Stomach (tissue), 9 donors: ENCODE measurements around the gene FLRT3. TPM values are rescaled to one million over a fixed set of nuclear protein-coding genes. Genes with fewer than 3 reads are reported as not detected.

Experiments used
- DNase-seq, 2 donors: peaks; one replicate each; pipeline versions ENCODE4 v3.0.0 to v3.0.0-alpha.2; 2013 to 2019
- H3K27ac ChIP-seq, 5 donors: fragments of 200-600 bp in 4 of 5; sonication (generic) in 4 of 5; one replicate each; pipeline ENCODE4 v1.5.1; 2013 to 2019; ENCODE audit warnings: mild to moderate bottlenecking in 1 of 5, moderate library complexity in 1 of 5
- H3K27me3 ChIP-seq, 3 donors: fragments of 200-600 bp; sonication (generic); one replicate each; pipeline ENCODE4 v1.5.1; 2017 to 2019; ENCODE audit warnings: mixed run types in 1 of 3
- H3K36me3 ChIP-seq, 4 donors: fragments of 200-600 bp; sonication (generic); 1 replicate in 3 of 4; 2 replicates in 1 of 4; pipeline ENCODE4 v1.5.1; 2016 to 2019
- H3K4me1 ChIP-seq, 4 donors: fragments of 200-600 bp; sonication (generic); one replicate each; pipeline ENCODE4 v1.5.1; 2016 to 2019
- H3K4me3 ChIP-seq, 4 donors: fragments of 200-600 bp; sonication (generic) in 3 of 4; one replicate each; pipeline ENCODE4 v1.5.1; 2016 to 2019; ENCODE audit warnings: mild to moderate bottlenecking in 1 of 4
- H3K9me3 ChIP-seq, 4 donors: fragments of 200-600 bp; sonication (generic); one replicate each; pipeline ENCODE4 v1.5.1; 2016 to 2019
- CTCF ChIP-seq, 7 experiments: fragments of 450-650 bp in 4 of 7; fragments of 200-600 bp in 3 of 7; sonication (generic) in 3 of 7; IDR thresholded peaks; one replicate each; pipeline ENCODE4 v1.5.1; 2016 to 2019; ENCODE audit warnings: antibody characterized with exemption in 7 of 7, control low read depth in 2 of 7, mild to moderate bottlenecking in 1 of 7
- EP300 ChIP-seq: sonication (generic); formaldehyde crosslinking; IDR thresholded peaks from one replicate; pipeline ENCODE4 v1.6.1; 2017; ENCODE audit warnings: antibody characterized with exemption
- POLR2A ChIP-seq, 4 donors: fragments of 450-650 bp; IDR thresholded peaks; one replicate each; pipeline ENCODE4 v1.6.1; 2016; ENCODE audit warnings: antibody characterized with exemption in 4 of 4, control low read depth in 2 of 4, mild to moderate bottlenecking in 1 of 4, moderate library complexity in 1 of 4
- POLR2AphosphoS5 ChIP-seq, 3 donors: sonication (generic); formaldehyde crosslinking; IDR thresholded peaks; one replicate each; pipeline ENCODE4 v1.6.1; 2016; ENCODE audit warnings: antibody characterized with exemption in 3 of 3
- WGBS, 5 donors: extraction: QIAGEN DNeasy Blood & Tissue Kit in 3 of 5; methylation state at CpG; one replicate each; pipeline versions ENCODE4 v1.1.5 to v1.1.7; 2013 to 2018; 5-methylcytosine and 5-hydroxymethylcytosine counted together
- intact Hi-C: fragments of 100-400 bp; cut with DNase I; formaldehyde crosslinking; loops from one replicate; pipeline ENCODE4 v1.15.1; 2023; ENCODE audit warnings: low total_unique reads
- polyA plus RNA-seq, 3 donors: library from polyadenylated mRNA; stranded (reverse); fragments of 200-250 nt; gene quantifications; one replicate each; pipeline ENCODE4 v1.2.3, GENCODE V29; 2013
- total RNA-seq, 5 donors: library from RNA; depleted of rRNA; stranded (reverse); fragments of >200 nt; gene quantifications; one replicate each; pipeline versions ENCODE4 v1.1.0 to v1.2.3, GENCODE V29; 2014 to 2016
- donor health status: healthy with polysubstance abuse.
- donor health status: Bipolar disorder and iron deficiency.
- donor health status: healthy.

FLRT3 gene
- total and polyA plus RNA-seq, 8 donors: 1.7 to 38.2 (median 8.0) TPM; not detected in 1

- TF ChIP-seq EP300 (no peak), CTCF (IDR thresholded peaks at IDR 0.05) (no peak), POLR2AphosphoS5 (IDR thresholded peaks at IDR 0.05) (no peak), POLR2A (IDR thresholded peaks at IDR 0.05) (no peak)
- no peak overlapping the region for H3K4me3 ChIP-seq
- H3K27me3 ChIP-seq: no peaks in the 10 kb centered on the region
- no peak overlapping the region for H3K27ac ChIP-seq
- intact Hi-C loops: no loop called here
- WGBS, 5 donors: 68 to 77% (median 72%) methylated on average over 3 of the region's 3 CpGs
- DNase-seq: no peak
- no peaks in the 10 kb centered on the region for H3K36me3 ChIP-seq
- H3K9me3 ChIP-seq: peaks cover 0 to 9% (median 3%) of the 10 kb centered on the region in 4 donors
- no peaks in the 10 kb centered on the region for H3K4me1 ChIP-seq
These were observed 24.3 kb upstream of the FLRT3 start for GRCh38 chr20:14361509-14362345.

- H3K4me1 ChIP-seq: no peaks in the 10 kb centered on the region
- no peak for DNase-seq
- no peaks in the 10 kb centered on the region for H3K27me3 ChIP-seq
- no peak overlapping the region for H3K4me3 ChIP-seq
- H3K9me3 ChIP-seq: no peaks in the 10 kb centered on the region
- H3K27ac ChIP-seq: no peak overlapping the region
- H3K36me3 ChIP-seq: no peaks in the 10 kb centered on the region
- intact Hi-C loops: no loop called here
- TF ChIP-seq POLR2AphosphoS5 (IDR thresholded peaks at IDR 0.05): no peak
- no peak for TF ChIP-seq POLR2A (IDR thresholded peaks at IDR 0.05)
- no peak for TF ChIP-seq CTCF (IDR thresholded peaks at IDR 0.05)
- no peak for TF ChIP-seq EP300
These were observed 23.0 kb upstream of the FLRT3 start for GRCh38 chr20:14360416-14360815.

- H3K27me3 ChIP-seq: no peaks in the 10 kb centered on the region
- H3K9me3 ChIP-seq: no peaks in the 10 kb centered on the region
- no peak overlapping the region for H3K27ac ChIP-seq
- DNase-seq: no peak
- H3K36me3 ChIP-seq: no peaks in the 10 kb centered on the region
- no peak overlapping the region for H3K4me3 ChIP-seq
- intact Hi-C loops: no loop called here
- WGBS, 5 donors: 45 to 59% (median 48%) methylated on average over 1 of the region's 1 CpG
- TF ChIP-seq POLR2A (IDR thresholded peaks at IDR 0.05): no peak
- TF ChIP-seq CTCF (IDR thresholded peaks at IDR 0.05): no peak
- no peak for TF ChIP-seq EP300
- TF ChIP-seq POLR2AphosphoS5 (IDR thresholded peaks at IDR 0.05): no peak
- no peaks in the 10 kb centered on the region for H3K4me1 ChIP-seq
These were observed 18.4 kb upstream of the FLRT3 start for GRCh38 chr20:14355791-14356190.

- no peaks in the 10 kb centered on the region for H3K36me3 ChIP-seq
- H3K4me3 ChIP-seq: no peak overlapping the region
- TF ChIP-seq POLR2A (IDR thresholded peaks at IDR 0.05) (no peak), EP300 (no peak), POLR2AphosphoS5 (IDR thresholded peaks at IDR 0.05) (no peak)
- no peak overlapping the region for H3K27ac ChIP-seq
- intact Hi-C loops: no loop called here
- peaks cover 0 to 28% (median 0%) of the 10 kb centered on the region in 4 donors for H3K4me1 ChIP-seq
- no peaks in the 10 kb centered on the region for H3K27me3 ChIP-seq
- no peaks in the 10 kb centered on the region for H3K9me3 ChIP-seq
- DNase-seq: no peak
- WGBS, 5 donors: 25 to 50% (median 37%) methylated on average over 1 of the region's 1 CpG
These were observed 7.3 kb upstream of the FLRT3 start for GRCh38 chr20:14344746-14345145.

- intact Hi-C loops: no loop called here
- WGBS, 5 donors: 62 to 67% (median 65%) methylated on average over 2 of the region's 2 CpGs
- no peak for TF ChIP-seq POLR2A (IDR thresholded peaks at IDR 0.05)
- TF ChIP-seq EP300: no peak
- TF ChIP-seq CTCF (IDR thresholded peaks at IDR 0.05): no peak
- no peak for TF ChIP-seq POLR2AphosphoS5 (IDR thresholded peaks at IDR 0.05)
These were observed 6.2 kb upstream of the FLRT3 start for GRCh38 chr20:14343491-14344065.

More at GRCh38 chr20:14343491-14344065, 6.2 kb upstream of the FLRT3 start:
- Histone ChIP-seq H3K4me1 (peaks cover 0 to 28% (median 0%) of the 10 kb centered on the region in 4 donors), H3K27ac (no peak overlapping the region), H3K9me3 (no peaks in the 10 kb centered on the region), H3K4me3 (no peak overlapping the region), H3K36me3 (no peaks in the 10 kb centered on the region), H3K27me3 (no peaks in the 10 kb centered on the region)
- no peak for DNase-seq
